HK-2 (cell line): ENCODE results near the gene PAQR5.
A peak's percentile ranks its signal among the peaks of the same experiment; 100 is the strongest.

ENCODE experiments used
- DNase-seq: peaks from one replicate; pipeline ENCODE4 v3.0.0-alpha.2; 2018; ENCODE audit not compliant: unreplicated experiment

Gene PAQR5

GRCh38 chr15:69392352-69392751 is 93.6 kb downstream of the PAQR5 start:
- no peak for DNase-seq

- peak; percentile 24 for DNase-seq
Observed at GRCh38 chr15:69393831-69394491, 95.2 kb downstream of the PAQR5 start.

GRCh38 chr15:69394556-69395282 is 96.0 kb downstream of the PAQR5 start:
- DNase-seq, result peak; percentile 80

- no peak for DNase-seq
Observed at GRCh38 chr15:69395460-69395859, 96.7 kb downstream of the PAQR5 start.

DNA sequence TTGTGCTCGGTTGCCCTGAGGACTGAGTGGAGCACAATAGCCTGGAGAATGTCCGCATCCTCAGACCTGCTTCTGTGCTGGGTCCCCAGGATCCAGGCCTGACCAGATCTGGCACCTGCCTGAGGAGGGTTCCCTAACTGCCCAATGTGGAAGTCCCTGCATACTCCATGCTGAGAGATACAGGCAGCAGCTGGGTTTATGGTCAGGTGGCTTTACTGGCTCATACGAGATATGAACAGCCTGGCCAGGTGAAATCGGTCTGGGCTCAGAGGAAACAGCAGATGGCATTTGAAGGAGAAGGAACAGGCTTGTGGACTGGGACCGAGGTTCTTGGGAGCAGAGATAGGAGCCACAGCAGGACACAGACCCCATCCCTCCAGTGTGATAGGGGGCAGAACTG is 97.3 kb downstream of the PAQR5 start:
- no peak for DNase-seq

GRCh38 chr15:69398491-69398891 is 99.8 kb downstream of the PAQR5 start:
- no peak for DNase-seq

GRCh38 chr15:69400850-69401249 is 102.1 kb downstream of the PAQR5 start:
- DNase-seq, result no peak

DNA sequence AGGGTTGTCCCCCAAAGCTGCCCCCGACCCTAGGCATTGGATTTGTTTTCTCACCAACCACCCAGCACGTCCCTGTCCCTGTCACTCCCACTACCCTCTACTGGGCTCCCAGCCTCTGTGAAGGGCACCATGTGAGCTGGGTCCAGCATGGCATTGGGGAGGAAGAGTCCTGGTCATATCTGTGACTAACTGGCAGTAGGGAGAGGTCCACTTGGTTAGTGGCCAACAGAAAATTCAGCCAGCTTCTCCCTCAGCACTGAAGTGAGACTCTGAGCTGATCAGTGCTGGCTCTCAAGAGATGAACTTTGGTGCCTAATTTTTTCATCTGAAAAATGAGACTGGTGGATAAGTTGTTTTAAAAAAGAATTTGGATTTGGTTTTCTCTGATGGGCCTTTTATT is 104.1 kb downstream of the PAQR5 start:
- DNase-seq, result no peak

GRCh38 chr15:69403594-69403993 is 104.9 kb downstream of the PAQR5 start:
- no peak for DNase-seq

DNA sequence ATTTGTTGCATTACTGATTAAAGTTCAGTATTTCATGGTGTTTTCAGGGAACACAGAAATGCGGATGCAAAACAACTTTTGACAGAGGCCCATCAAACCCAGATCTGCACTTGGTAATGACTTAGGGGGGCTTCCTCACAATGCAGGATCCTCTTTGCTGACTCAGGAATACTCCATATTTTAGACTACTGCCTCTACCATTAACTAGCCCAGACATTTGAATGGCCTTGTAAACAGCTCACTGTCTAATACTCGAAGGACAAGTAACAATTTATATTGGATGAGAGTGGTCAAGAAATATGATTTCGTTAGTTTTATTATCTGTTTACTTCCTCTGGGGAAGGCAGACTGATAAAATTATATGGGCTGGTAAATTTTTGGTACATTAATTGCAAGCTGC is 106.4 kb downstream of the PAQR5 start:
- DNase-seq, result no peak

GRCh38 chr15:69407719-69408400 is 109.1 kb downstream of the PAQR5 start:
- no peak for DNase-seq

- no peak for DNase-seq
Observed at GRCh38 chr15:69408841-69409240, 110.1 kb downstream of the PAQR5 start.

GRCh38 chr15:69410248-69410874 is 111.6 kb downstream of the PAQR5 start:
- peak; percentile 53 for DNase-seq

DNA sequence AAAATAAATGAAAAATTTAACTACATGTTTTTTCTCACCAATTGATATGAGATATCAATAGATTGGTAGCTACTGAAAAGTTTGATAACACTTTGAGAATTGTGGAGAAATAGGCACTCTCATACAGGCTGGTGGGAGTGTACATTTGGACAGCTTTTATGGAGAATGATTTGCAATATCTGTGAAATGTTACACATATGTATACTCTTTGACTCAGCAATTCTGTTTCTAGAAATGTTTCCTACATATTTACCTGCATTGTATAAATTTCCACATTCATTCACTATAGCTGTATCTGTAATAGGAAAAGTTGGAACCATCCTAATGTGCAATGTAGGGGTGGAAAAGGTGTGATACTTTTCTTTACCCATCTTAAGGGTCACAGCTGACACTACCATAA is 113.6 kb downstream of the PAQR5 start:
- DNase-seq, result no peak

- no peak for DNase-seq
Observed at GRCh38 chr15:69412701-69413100, 114.0 kb downstream of the PAQR5 start.

- peak; percentile 88 for DNase-seq
Observed at GRCh38 chr15:69413822-69414700, 115.3 kb downstream of the PAQR5 start, which contains the start of gene KIF23. TSS of gene KIF23 (plus strand) at chr15:69414349. CDS start at chr15:69414466, 117 bp downstream.

DNA sequence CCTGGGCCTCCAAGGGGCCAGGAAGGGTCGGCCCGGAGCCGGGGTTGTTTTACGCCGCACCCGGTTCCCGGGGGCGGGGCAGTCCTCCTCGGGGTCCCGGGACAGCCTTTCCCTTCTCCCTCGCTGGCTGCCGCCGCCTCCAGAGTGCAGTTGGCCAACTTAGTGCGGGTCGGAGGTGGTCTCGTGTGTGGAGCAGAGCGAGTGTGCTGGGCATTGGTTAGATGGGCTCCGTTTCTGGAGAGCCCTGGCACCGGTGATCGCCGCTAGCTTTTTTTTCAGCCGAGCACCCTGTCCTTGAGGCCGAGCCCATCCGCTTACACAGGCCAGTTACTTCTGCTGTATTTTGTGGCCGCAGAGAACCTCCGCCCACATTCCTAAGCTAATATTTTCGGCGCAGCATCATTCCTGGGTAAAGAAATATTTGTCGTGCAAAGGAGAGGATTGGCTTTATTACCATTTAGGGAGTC is 116.0 kb downstream of the PAQR5 start:
- peak; percentile 72 for DNase-seq

DNA sequence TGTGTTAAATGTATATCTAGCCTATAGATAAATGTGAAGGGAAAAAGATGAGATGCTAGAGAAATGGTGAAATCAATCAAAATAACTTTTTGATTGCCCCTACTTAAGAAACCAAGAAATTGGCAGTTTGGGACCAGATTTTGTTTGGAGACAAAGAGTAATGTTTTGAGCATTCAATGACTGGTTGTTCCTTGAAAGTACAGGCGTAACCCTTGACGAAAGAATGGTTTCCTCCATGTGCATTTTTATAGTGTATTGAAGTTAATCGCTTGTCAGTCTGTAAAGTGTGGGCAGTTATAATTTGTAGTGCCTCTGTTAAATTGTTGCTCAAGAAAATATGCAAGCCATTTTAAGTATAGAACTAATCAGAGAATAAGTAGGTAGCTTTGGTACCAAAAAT is 116.7 kb downstream of the PAQR5 start:
- DNase-seq, result no peak

DNA sequence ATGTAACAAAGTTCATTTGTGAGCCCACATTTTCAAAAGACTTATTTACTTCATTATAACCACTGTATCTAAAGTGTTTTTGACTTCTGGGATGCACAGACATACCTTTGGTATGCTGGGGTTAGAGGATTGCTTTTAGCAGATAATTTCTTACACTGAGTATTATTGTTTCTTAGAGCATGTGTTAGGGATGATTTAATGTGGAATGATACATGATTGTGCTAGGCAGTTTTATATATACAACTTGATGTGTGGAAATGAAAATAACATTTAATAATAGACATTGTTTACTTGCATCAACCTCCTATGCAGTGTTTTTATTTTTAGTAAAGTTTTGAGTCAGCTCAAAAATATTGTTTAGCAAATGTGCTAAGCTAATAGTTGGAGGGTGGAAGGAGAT is 118.9 kb downstream of the PAQR5 start:
- no peak for DNase-seq

DNA sequence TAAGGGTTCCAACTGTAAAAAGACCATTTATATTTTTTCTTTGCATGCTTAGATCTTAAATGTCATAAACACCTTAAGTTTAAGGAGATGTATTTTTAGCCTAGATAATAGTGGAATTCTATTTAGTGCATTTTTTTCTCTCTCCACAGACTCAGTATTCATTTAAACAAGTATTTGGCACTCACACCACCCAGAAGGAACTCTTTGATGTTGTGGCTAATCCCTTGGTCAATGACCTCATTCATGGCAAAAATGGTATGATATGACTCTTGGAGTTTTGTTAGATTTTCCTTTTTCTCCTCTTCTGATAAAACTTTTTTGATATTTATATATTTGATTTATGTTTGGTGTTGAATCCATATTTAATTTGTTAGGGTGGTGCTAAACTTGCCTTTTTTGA is 122.8 kb downstream of the PAQR5 start:
- no peak for DNase-seq

- no peak for DNase-seq
Observed at GRCh38 chr15:69422336-69422895, 123.7 kb downstream of the PAQR5 start.
